GM13976 (cell line): ENCODE results near the gene PAPSS2.

Source experiments
- DNase-seq: peaks from one replicate; pipeline ENCODE4 v3.0.0; 2012; ENCODE audit warnings: low spot score
- CTCF ChIP-seq: IDR thresholded peaks from 2 replicates; pipeline ENCODE4 v1.5.1; 2012; ENCODE audit warnings: borderline replicate concordance, mild to moderate bottlenecking; ENCODE audit not compliant: insufficient read depth; ENCODE audit errors: extremely low read depth, missing control alignments, control extremely low read depth
- in situ Hi-C: fragments of 300-500 bp; cut with MboI; formaldehyde crosslinking; loops from one replicate; pipeline ENCODE4 v1.12.0; 2022; ENCODE audit warnings: low sequenced_read_pairs, mixed read lengths, inconsistent platforms; ENCODE audit not compliant: unreplicated experiment

Gene PAPSS2

GRCh38 chr10:87668324-87669074 is 8.8 kb downstream of the PAPSS2 start:
- DNase-seq, result no peak
- no peak for TF ChIP-seq CTCF
- in situ Hi-C loops, result no loop called here

- in situ Hi-C loops, result no loop called here
- TF ChIP-seq CTCF, result no peak
Measured at GRCh38 chr10:87669752-87670151, 10.1 kb downstream of the PAPSS2 start.

DNA sequence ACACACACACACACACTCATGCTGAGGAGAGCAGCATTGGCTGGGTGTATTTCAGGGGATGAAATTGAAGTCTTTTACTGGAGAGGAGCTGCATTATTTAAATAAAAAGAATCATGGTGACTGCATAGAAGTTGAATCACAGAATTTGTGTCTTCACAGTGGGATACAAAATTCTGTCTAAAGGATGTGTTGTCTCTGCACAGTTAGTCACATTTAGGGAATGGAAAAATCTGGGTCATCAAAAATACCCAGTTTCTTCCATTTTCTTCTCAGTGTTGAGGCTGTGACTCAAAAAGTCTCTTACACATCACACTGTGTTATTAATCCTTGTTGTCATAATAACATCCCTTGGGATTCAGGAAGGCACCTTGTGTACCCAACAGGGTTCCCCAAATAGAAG is 10.9 kb downstream of the PAPSS2 start:
- in situ Hi-C loops, result no loop called here
- no peak for DNase-seq
- no peak for TF ChIP-seq CTCF

More at GRCh38 chr10:87669752-87670151, 10.1 kb downstream of the PAPSS2 start:
- no peak for DNase-seq

DNA sequence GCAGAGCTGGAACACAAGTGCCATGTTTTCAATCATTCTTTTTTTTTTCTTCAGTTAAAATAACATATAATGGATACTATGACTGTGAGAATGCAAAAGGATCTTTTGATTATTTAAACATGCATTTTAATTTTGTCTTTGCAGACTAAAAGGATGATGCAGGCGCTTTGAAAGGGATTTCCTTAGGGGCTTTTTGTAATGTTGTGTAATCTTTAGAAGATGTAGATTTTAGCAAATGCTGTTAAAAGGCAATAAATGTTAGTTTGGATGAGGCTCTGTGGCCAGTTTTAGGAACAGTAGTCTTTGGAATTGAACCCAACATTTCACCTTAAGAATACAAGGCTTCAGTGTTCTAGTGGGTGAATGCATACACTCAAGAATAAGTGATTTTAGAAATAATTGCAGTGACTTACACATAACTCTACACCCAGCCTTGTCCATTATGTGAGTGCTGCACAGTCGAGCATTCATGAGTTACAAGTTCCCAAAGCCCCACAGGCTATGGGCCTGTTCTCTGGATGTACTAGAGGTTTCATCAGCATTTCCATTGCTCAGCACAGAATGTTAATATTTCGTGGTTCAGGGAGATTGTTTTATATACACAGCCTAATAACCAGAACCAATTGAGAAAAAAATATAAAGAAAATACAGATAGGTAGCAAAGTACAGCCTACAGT is 11.6 kb downstream of the PAPSS2 start:
- no peak for DNase-seq
- TF ChIP-seq CTCF, result no peak
- in situ Hi-C loops, result no loop called here

DNA sequence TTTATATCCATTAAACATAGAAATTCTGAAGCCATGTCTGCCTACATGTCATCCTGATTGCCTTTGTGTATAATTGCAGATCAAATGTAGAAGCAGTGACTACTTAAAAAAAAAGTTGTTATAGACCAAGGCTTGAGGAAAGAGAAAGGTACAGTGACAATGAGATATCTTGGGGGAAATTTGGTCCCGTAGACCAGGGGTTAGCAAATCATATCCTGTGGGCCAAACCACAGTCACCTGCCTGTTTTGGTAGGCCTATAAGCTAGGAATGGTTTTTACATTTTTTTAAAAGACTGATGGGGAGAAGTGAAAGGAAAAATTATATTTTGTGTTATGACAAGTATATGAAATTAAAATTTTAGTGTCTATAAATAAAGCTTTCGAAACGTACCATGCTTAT is 12.9 kb downstream of the PAPSS2 start:
- in situ Hi-C loops, result no loop called here

DNA sequence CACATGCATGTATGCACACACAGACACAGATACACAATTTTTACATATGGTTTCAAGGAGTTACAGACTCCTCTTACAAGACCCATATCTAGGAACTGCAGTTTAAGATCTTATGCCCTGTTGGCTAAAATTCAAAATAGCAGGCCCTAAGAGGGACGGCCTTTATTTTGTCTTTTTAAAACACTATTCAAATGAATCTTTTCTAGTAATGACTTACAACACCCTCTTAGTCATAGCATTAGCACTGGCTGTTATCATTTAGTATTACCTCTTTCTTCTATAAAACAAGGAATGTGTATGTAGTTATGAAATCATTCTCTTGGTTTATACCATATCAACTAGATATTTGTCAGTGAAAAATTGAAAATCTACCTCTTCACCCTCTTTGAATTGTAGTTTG is 15.3 kb downstream of the PAPSS2 start:
- TF ChIP-seq CTCF, result no peak
- DNase-seq, result no peak
- in situ Hi-C loops, result no loop called here

More for the DNA sequence above, 12.9 kb downstream of the PAPSS2 start:
- no peak for DNase-seq
- TF ChIP-seq CTCF, result no peak
